Measurements from ENCODE around the gene SUPT20HL2. TPM values are rescaled to one million over a fixed set of nuclear protein-coding genes. Genes with fewer than 3 reads are reported as not detected.

The SUPT20HL2 gene
- total RNA-seq, 1 donor from 2014 or later, result not detected

DNA sequence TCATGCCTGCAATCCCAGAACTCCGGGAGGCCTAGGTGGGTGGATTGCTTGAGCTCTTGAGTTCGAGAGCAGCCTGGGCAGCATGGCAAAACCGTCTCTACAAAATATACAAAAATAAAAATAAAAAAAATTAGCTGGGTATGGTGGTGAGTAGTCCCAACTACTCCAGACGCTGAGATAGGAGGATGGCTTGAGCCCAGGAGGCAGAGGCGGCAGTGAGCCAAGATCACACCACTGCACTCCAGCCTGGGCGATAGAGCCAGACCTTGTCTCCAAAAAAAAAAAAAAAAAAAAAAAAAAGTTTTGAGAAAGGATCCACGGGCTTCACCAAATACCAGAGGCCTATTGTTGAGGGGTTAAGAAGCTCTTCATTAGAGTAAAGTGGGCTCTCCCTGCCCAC lies 8.0 kb downstream of the SUPT20HL2 start:
- no peak overlapping the region for H3K4me3 Mint-ChIP-seq
- no peak overlapping the region for H3K27ac Mint-ChIP-seq
- DNase-seq (ENCODE audit: extremely low spot score, unreplicated experiment), result no peak
- no peaks in the 10 kb centered on the region for H3K27me3 Mint-ChIP-seq
- H3K36me3 Mint-ChIP-seq, result no peaks in the 10 kb centered on the region
- H3K4me1 Mint-ChIP-seq (ENCODE audit: unreplicated experiment), result no peaks in the 10 kb centered on the region
- H3K9me3 Mint-ChIP-seq, result no peaks in the 10 kb centered on the region
- TF ChIP-seq, protein P1, sequence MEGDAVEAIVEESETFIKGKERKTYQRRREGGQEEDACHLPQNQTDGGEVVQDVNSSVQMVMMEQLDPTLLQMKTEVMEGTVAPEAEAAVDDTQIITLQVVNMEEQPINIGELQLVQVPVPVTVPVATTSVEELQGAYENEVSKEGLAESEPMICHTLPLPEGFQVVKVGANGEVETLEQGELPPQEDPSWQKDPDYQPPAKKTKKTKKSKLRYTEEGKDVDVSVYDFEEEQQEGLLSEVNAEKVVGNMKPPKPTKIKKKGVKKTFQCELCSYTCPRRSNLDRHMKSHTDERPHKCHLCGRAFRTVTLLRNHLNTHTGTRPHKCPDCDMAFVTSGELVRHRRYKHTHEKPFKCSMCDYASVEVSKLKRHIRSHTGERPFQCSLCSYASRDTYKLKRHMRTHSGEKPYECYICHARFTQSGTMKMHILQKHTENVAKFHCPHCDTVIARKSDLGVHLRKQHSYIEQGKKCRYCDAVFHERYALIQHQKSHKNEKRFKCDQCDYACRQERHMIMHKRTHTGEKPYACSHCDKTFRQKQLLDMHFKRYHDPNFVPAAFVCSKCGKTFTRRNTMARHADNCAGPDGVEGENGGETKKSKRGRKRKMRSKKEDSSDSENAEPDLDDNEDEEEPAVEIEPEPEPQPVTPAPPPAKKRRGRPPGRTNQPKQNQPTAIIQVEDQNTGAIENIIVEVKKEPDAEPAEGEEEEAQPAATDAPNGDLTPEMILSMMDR (conservative IDR thresholded peaks at IDR 0.05), result no peak

DNA sequence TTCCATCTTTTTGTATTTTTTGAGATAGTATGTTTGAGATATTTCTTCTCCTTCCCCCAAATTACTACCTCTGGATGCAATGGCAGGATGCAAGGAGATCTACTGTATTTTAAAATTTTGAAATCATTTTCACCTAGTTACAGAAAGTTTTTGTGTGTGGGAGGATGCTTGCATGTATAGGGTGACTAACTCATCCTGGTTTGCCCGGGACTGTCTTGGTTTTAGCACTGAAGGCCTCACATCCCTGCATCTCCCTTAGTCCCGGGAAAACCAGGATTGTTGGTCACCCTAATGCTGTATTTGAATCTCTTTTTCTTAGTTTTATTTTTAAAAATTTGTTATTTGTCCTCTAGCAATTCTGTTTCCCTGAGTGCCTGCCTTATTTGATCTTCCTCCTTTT lies 12.1 kb downstream of the SUPT20HL2 start:
- H3K27ac Mint-ChIP-seq, result no peak overlapping the region

DNA sequence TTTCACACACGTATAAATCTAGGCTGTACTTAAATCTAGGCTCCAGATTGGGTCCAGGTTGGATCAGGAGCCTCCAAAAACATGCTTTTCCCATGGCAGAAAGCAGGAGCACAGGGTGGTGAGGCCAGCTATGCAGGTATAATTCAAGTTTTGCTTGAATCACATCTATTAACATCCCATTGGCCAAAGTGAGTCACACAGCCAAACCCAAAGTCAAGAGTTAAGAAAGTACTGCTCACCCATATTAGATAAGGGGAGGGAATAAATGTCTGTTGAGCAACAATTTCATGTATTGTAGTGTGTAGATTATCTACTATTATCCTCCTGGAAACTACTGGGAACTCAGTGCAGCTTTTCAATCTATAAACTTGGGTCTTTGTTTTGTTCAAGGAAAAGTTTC lies 12.8 kb downstream of the SUPT20HL2 start:
- Mint-ChIP-seq H3K27ac (no peak overlapping the region), H3K4me1 (ENCODE audit: unreplicated experiment) (peaks cover 17% of the 10 kb centered on the region), H3K36me3 (no peaks in the 10 kb centered on the region), H3K4me3 (no peak overlapping the region), H3K9me3 (no peaks in the 10 kb centered on the region), H3K27me3 (no peaks in the 10 kb centered on the region)
- DNase-seq (ENCODE audit: extremely low spot score, unreplicated experiment), result no peak
- TF ChIP-seq, protein P1 (conservative IDR thresholded peaks at IDR 0.05), result no peak

More for the DNA sequence above, 12.1 kb downstream of the SUPT20HL2 start:
- Mint-ChIP-seq H3K4me1 (ENCODE audit: unreplicated experiment) (peaks cover 17% of the 10 kb centered on the region), H3K4me3 (no peak overlapping the region), H3K27me3 (no peaks in the 10 kb centered on the region), H3K36me3 (no peaks in the 10 kb centered on the region), H3K9me3 (no peaks in the 10 kb centered on the region)
- TF ChIP-seq, protein P1 (conservative IDR thresholded peaks at IDR 0.05), result no peak
- DNase-seq (ENCODE audit: extremely low spot score, unreplicated experiment), result no peak

DNA sequence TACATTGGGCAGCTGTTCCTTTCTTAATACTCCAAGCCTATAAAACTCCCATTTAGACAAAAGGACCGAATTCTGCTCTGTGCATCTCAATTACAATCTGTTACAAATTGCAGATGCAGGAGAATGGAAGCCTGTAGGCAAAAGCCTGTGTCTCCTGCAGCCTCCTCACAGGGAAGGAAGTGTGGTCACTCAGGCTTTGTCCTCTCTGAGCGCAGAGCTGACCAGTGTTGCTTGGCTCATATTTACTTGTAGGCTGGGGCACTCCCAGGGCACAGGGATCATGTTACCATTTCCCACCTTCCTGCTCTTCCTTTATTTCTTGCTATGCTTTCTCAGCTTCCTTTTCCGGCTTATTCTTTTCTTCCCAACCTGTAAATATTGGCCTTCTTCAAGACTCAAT lies 15.7 kb downstream of the SUPT20HL2 start:
- TF ChIP-seq, protein P1 (conservative IDR thresholded peaks at IDR 0.05), result no peak
- H3K27me3 Mint-ChIP-seq, result peaks cover 4% of the 10 kb centered on the region
- H3K4me3 Mint-ChIP-seq, result no peak overlapping the region
- peaks cover 17% of the 10 kb centered on the region for H3K4me1 Mint-ChIP-seq (ENCODE audit: unreplicated experiment)
- H3K36me3 Mint-ChIP-seq, result no peaks in the 10 kb centered on the region
- DNase-seq (ENCODE audit: extremely low spot score, unreplicated experiment), result no peak
- H3K9me3 Mint-ChIP-seq, result no peaks in the 10 kb centered on the region
- H3K27ac Mint-ChIP-seq, result no peak overlapping the region

DNA sequence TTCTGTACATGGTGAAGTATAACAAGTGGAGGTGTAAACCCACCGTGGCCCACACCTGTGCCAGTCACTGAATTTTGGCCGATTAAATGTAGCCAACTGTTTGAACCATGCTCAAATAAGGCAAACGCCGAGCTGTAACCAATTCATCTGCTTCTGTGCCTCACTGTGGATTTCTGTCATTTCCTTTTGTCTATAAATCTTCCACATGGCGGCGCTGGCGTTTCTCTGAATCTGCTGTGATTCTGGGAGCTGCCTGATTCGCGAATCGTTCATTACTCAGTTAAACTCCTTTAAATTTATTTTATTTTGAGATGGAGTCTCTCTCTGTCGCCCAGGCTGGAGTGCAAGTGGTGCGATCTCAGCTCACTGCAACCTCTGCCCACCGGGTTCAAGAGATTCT lies 19.2 kb downstream of the SUPT20HL2 start:
- H3K4me1 Mint-ChIP-seq (ENCODE audit: unreplicated experiment), result peaks cover 17% of the 10 kb centered on the region

More for the DNA sequence above, 19.2 kb downstream of the SUPT20HL2 start:
- DNase-seq (ENCODE audit: extremely low spot score, unreplicated experiment), result no peak
- H3K4me3 Mint-ChIP-seq, result no peak overlapping the region
- no peaks in the 10 kb centered on the region for H3K9me3 Mint-ChIP-seq
- peaks cover 4% of the 10 kb centered on the region for H3K27me3 Mint-ChIP-seq
- H3K27ac Mint-ChIP-seq, result no peak overlapping the region
- TF ChIP-seq, protein P1 (conservative IDR thresholded peaks at IDR 0.05), result peak; percentile 51
- no peaks in the 10 kb centered on the region for H3K36me3 Mint-ChIP-seq

Data from type B pancreatic cell (in vitro differentiated cells).